Psoas muscle (tissue), 8 donors: Measurements from ENCODE around the gene TLE3. TPM values are rescaled to one million over a fixed set of nuclear protein-coding genes. Genes with fewer than 3 reads are reported as not detected.
A peak's percentile ranks its signal among the peaks of the same experiment; 100 is the strongest.

Experiments used
- ATAC-seq, 4 donors: fragments of 200-7000 bp; cut with Tn5 transposase; one replicate each; pipeline ENCODE4 v1.9.1; 2020; ENCODE audit warnings: moderate library complexity in 3 of 4, mild to moderate bottlenecking in 2 of 4
- DNase-seq, 2 donors: peaks; one replicate each; pipeline ENCODE4 v3.0.0-alpha.2; 2020
- H3K27ac ChIP-seq: fragments of 200-600 bp; one replicate; pipeline ENCODE4 v1.8.0; 2022
- H3K27me3 ChIP-seq, 3 donors: fragments of 200-600 bp in 1 of 3; one replicate each; pipeline versions ENCODE4 v1.6.1 to v1.8.0; 2013 to 2022; ENCODE audit warnings: low read length in 2 of 3, mild to moderate bottlenecking in 2 of 3, moderate library complexity in 1 of 3; ENCODE audit not compliant: insufficient read depth in 3 of 3
- H3K36me3 ChIP-seq, 2 donors: fragments of 200-600 bp in 1 of 2; one replicate each; pipeline versions ENCODE4 v1.6.1 to v1.8.0; 2013 to 2022; ENCODE audit warnings: low read depth in 1 of 2, mild to moderate bottlenecking in 1 of 2, moderate library complexity in 1 of 2; ENCODE audit not compliant: insufficient read depth in 1 of 2
- H3K4me1 ChIP-seq: fragments of 200-600 bp; one replicate; pipeline ENCODE4 v1.8.0; 2022
- H3K4me3 ChIP-seq: fragments of 200-600 bp; one replicate; pipeline ENCODE4 v1.8.0; 2022; ENCODE audit warnings: mild to moderate bottlenecking
- H3K9me3 ChIP-seq: fragments of 200-600 bp; one replicate; pipeline ENCODE4 v1.8.0; 2022
- WGBS, 3 donors: extraction: QIAGEN DNeasy Blood & Tissue Kit; methylation state at CpG; one replicate each; pipeline versions ENCODE4 v1.1.6 to v1.1.7; 2013; 5-methylcytosine and 5-hydroxymethylcytosine counted together
- intact Hi-C, 2 donors: fragments of 100-400 bp; cut with DNase I; formaldehyde crosslinking; loops; one replicate each; pipeline versions ENCODE4 v1.11.0 to v1.14.2; 2022
- polyA plus RNA-seq, 3 donors: library from polyadenylated mRNA; stranded (reverse); fragments of 200-250 nt; gene quantifications; one replicate each; pipeline ENCODE4 v1.2.3, GENCODE V29; 2013
- total RNA-seq, 4 donors: library from RNA; stranded (reverse); fragmentation: NEBNext Ultra II Directional in 2 of 4; extraction: Animal tissue kit (Norgen Biotek cat#: 25700) in 2 of 4; gene quantifications; one replicate each; pipeline versions ENCODE4 v1.2.1 to v1.2.4, GENCODE V29; 2021 to 2023
- TF ChIP-seq, protein P1 (sequence below): fragments of 200-600 bp; IDR thresholded peaks from one replicate; pipeline ENCODE4 v1.8.0; 2022; ENCODE audit warnings: antibody characterized with exemption
- donor health status: healthy with polysubstance abuse.
- donor health status: DM: no; HTN: no; CAD: no; lungs with moderate emphysema.
- donor health status: Bipolar disorder and iron deficiency.
- donor health status: healthy.
- donor health status: DM: yes; HTN: yes; CAD: no.
- donor health status: DM: no; HTN: no; CAD: no.
- donor health status: DM: no; HTN: no; CAD: no.
- donor health status: DM: yes; HTN: yes; CAD: no.

TLE3 gene
- total and polyA plus RNA-seq, 7 donors, result 4.3 to 59.9 (median 10.8) TPM

DNA sequence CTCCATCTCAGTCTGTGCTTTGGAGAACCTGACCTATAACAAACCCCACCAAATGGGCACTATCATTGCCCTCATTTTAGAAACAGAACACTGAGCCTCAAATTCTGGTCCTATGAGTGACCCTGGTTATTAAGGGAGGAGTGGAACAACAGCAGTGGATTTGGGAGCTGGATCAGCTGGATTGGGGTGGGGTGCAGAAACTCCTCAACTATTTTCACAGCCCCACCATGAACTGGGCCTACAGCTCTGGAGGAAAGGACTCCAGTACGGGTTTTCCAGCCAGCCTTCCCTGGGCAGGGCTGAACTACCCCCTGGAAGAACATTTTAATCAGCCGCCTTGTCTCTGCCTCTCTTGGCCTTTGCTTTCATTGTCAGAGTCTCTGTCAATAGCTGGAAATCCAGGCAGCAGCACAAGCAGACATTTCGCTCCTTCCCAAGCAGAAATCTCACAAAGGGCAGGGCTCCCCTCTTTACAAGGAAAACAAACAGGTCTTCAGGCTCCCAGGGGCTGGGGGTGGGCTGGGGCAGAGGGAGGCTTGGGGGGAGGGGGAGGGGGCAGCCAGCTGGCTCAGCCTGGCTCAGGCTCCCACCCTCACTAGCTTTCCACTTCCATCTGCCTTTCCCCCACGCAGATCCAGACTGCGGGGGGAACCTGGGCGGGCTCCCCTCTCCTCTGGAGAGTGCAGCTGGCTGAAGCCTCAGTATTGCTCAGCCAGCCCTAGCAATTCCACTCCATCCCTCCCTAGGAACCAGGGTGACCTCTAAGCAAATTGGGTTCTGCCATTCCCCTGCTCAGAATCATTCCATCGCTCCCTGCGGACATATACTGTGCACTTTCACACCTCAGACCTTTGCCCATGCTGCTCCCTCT lies 13.7 kb upstream of the TLE3 start:
- TF ChIP-seq, protein P1, sequence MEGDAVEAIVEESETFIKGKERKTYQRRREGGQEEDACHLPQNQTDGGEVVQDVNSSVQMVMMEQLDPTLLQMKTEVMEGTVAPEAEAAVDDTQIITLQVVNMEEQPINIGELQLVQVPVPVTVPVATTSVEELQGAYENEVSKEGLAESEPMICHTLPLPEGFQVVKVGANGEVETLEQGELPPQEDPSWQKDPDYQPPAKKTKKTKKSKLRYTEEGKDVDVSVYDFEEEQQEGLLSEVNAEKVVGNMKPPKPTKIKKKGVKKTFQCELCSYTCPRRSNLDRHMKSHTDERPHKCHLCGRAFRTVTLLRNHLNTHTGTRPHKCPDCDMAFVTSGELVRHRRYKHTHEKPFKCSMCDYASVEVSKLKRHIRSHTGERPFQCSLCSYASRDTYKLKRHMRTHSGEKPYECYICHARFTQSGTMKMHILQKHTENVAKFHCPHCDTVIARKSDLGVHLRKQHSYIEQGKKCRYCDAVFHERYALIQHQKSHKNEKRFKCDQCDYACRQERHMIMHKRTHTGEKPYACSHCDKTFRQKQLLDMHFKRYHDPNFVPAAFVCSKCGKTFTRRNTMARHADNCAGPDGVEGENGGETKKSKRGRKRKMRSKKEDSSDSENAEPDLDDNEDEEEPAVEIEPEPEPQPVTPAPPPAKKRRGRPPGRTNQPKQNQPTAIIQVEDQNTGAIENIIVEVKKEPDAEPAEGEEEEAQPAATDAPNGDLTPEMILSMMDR, result no peak
- peak overlapping the region; percentile 59 for H3K27ac ChIP-seq
- H3K36me3 ChIP-seq, result no peaks in the 10 kb centered on the region
- WGBS, 3 donors, result 8 to 10% (median 8%) methylated on average over 8 of the region's 8 CpGs
- peaks cover 7% of the 10 kb centered on the region for H3K4me1 ChIP-seq
- intact Hi-C loops, result loop anchor here in 1 of 2 donors (10.0 kb wide), 1 partner anchor 153 kb away; no protein-coding TSS in a partner anchor
- DNase-seq, result peak; percentile 76 to 82
- no peaks in the 10 kb centered on the region for H3K9me3 ChIP-seq
- H3K4me3 ChIP-seq, result peak overlapping the region; percentile 28
- H3K27me3 ChIP-seq, result no peaks in the 10 kb centered on the region
- ATAC-seq, result peak; percentile 86 to 96 (median 90)

DNA sequence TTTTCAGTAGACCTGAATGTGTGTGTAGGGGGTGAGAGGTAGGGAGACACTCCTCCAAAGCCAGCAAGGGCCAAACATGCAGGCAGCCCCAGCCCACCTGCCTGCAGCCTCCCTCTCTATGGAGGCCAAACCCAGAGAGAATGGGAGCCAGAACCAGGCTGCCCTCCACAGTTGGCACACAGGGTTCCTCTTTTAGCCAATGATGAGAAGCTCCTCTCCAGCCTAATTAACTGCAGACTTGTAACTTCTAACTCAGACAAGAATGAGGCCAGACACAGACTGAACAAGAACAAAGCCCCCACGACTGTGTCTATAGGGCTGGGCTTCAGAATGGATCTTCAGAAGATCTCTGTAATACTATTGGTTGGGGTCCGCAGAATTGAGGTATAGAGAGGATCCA lies 12.3 kb upstream of the TLE3 start:
- 97 to 100% (median 98%) methylated on average over 2 of the region's 2 CpGs for WGBS, 3 donors
- Histone ChIP-seq H3K27me3 (no peaks in the 10 kb centered on the region), H3K4me3 (no peak overlapping the region), H3K4me1 (peaks cover 7% of the 10 kb centered on the region), H3K9me3 (no peaks in the 10 kb centered on the region), H3K36me3 (no peaks in the 10 kb centered on the region), H3K27ac (no peak overlapping the region)
- TF ChIP-seq, protein P1, result no peak
- intact Hi-C loops, result loop anchor here in 1 of 2 donors (10.0 kb wide), 1 partner anchor 155 kb away; no protein-coding TSS in a partner anchor
- ATAC-seq (no peak), DNase-seq (no peak)

DNA sequence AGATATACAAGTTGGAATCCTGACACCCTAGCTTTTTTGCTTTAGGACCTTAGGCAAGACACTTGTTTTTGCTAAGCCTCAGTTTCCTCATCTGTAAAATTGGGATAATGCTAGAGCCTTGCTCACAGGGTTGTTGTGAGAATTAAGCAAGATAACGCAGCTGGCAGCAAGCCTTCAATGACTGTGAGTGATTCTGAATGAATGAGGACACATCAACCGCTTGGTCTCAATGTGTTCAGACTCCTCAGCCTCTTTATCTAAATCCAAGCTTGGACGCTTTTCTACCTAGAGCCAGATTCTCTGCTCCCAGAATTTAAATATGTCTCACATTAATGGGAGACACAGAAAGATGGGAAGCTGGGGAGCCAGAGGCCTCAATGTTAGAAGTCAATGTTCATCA lies 11.8 kb upstream of the TLE3 start:
- intact Hi-C loops, result no loop called here
- H3K27me3 ChIP-seq, result no peaks in the 10 kb centered on the region
- WGBS, 3 donors, result 97 to 98% (median 98%) methylated on average over 3 of the region's 3 CpGs
- H3K27ac ChIP-seq, result no peak overlapping the region
- H3K4me1 ChIP-seq, result peaks cover 7% of the 10 kb centered on the region
- DNase-seq, result no peak
- no peaks in the 10 kb centered on the region for H3K36me3 ChIP-seq
- TF ChIP-seq, protein P1, result no peak
- H3K9me3 ChIP-seq, result no peaks in the 10 kb centered on the region
- no peak overlapping the region for H3K4me3 ChIP-seq
- no peak for ATAC-seq

DNA sequence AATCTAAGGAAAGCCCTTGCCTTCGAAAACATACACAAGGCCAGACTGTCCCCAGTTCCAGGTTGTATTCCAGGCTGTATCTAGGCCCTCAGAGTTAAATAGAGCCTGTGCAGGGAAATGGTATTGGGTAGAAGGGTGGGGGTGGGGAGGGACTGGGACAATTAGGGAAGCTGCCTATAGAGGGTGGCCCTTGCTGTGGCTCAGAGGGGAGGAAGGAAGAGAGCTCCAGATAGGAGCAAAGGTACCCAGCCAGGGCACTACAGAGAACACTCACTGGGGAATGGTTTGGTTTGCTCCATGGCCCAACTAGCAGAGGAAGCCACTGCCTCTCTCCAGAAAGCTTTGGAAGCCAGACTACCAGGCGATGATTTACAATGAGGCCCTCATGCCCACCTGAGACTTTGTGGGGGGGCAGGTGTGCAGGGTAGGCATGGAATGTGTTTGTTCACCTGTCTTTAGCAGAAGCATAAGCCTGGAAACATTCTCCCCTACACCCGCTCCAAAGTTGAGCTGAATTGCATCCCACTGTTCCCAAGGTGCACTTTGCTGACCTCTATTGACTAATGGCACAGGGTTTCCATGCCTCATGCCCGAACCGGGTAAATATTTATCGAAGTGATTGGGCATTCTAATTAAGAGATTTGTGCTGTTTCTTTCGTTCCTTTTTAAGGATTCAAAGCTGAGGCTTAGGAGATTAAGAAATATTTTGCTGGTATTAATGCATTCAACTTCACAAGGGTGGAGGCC lies 6.3 kb upstream of the TLE3 start:
- no peaks in the 10 kb centered on the region for H3K36me3 ChIP-seq
- H3K27ac ChIP-seq, result no peak overlapping the region
- no peak overlapping the region for H3K4me3 ChIP-seq
- peaks cover 23% of the 10 kb centered on the region for H3K4me1 ChIP-seq
- intact Hi-C loops, result loop anchor here in 1 of 2 donors (5.0 kb wide), 3 partner anchors 53 to 212 kb away; no protein-coding TSS in a partner anchor
- H3K27me3 ChIP-seq, result no peaks in the 10 kb centered on the region
- DNase-seq, result no peak
- TF ChIP-seq, protein P1, result no peak
- no peak for ATAC-seq
- 83 to 91% (median 88%) methylated on average over 7 of the region's 7 CpGs for WGBS, 3 donors
- no peaks in the 10 kb centered on the region for H3K9me3 ChIP-seq
